Measurements from ENCODE around the gene SLC8A2. TPM values are rescaled to one million over a fixed set of nuclear protein-coding genes. Genes with fewer than 3 reads are reported as not detected.

Gene SLC8A2
- polyA plus RNA-seq, 2 donors: 0.16 to 0.29 TPM

DNA sequence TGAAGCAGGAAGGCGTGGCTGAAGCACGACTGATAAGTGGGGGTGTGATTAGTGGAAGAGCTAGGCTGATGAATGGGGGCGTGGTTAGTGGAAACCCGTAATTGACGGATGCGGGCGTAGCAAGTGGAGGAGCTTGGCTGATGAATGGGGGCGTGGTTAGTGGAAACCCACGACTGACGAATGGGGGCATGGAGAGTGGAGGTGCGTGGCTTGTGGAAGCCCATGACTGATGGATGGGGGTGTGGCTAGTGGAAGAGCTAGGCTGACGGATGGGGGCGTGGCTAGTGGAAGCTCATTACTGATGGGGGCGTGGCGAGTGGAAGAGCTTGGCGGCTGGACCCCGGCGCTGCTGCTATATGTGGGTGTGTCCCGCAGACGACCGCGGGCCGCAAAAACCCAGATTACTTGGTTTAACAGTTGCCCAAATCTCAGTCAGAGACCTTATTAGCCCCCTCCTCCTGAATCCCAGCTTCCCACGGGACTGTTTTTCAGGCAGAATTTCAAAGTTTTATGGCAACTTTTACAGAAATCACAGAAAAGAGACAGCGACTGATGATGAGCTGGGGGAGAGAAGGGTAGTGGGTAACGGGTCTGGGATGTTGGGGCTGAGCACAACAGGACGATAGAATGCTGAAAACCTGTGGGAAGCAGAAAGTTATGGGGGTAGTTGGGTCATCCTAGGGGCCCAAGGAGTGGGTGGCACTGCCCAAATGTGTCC, 43.4 kb downstream of the SLC8A2 start:
- Histone ChIP-seq H3K36me3 (ENCODE audit: control insufficient read depth in 2 of 2, insufficient read depth in 2 of 2, low read length in 1 of 2) (no peaks in the 10 kb centered on the region), H3K4me1 (ENCODE audit: control insufficient read depth in 2 of 2, insufficient read depth in 2 of 2, low read length in 1 of 2) (peaks cover 4 to 16% of the 10 kb centered on the region in 2 donors), H3K27me3 (ENCODE audit: control insufficient read depth in 1 of 2, insufficient read depth in 2 of 2, low read length in 2 of 2) (peaks cover 0 to 6% of the 10 kb centered on the region in 2 donors), H3K4me3 (ENCODE audit: low read depth in 1 of 2, low read length in 2 of 2) (no peak overlapping the region), H3K27ac (ENCODE audit: low read depth in 2 of 2, low read length in 1 of 2) (peak overlapping the region; percentile 9 to 54), H3K9me3 (ENCODE audit: control insufficient read depth in 2 of 2, insufficient read depth in 1 of 2, low read depth in 1 of 2, low read length in 1 of 2) (no peaks in the 10 kb centered on the region)
- WGBS, 2 donors: 1% methylated on average over 27 of the region's 27 CpGs

DNA sequence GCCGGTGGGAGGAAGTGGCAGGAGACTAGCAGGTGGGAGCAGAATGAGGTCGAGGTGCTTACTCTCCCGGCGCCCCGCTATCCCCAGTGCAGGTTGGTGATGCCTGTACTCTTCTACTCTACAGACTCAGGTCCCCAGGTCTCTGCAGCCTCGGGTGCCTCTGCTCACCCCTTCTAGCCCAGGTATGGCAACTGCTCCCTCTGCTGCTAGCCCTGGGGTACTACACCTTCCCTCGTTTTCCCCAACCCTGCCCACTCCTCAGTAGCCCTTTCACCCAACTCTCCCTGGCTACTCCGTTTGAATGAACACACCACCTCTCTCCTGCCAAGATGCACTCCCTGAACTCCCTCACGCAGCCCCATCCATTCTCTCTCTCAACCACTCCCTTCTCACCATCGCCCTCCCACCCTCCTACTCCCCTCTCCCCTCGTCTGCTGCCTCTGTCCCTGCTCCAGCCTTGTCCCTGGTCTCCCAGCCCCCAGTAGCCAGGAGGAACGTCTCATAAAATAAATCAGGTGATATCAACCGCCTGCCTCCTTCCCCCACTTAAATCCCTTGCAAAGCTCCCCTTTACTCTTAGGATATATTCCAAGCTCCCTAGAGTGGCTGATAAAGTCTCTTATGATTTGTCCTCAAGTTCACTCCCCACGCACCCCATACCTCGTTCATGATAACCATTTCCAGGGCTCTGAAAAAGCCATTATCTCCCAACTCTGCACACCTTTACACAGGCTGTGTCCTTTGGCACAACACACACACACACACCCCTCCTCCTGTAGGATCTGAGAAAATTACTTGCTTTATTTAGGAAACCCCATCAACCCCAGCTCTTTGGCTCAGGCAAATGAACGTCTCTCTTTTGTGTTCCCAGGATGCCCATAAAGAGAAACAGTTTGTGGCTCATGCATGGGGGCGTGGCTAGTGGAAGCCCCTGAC, 44.2 kb downstream of the SLC8A2 start:
- 6 to 8% methylated on average over 14 to 17 of the region's 17 CpGs for WGBS, 2 donors
- Histone ChIP-seq H3K4me3 (ENCODE audit: low read depth in 1 of 2, low read length in 2 of 2) (no peak overlapping the region), H3K9me3 (ENCODE audit: control insufficient read depth in 2 of 2, insufficient read depth in 1 of 2, low read depth in 1 of 2, low read length in 1 of 2) (no peaks in the 10 kb centered on the region), H3K36me3 (ENCODE audit: control insufficient read depth in 2 of 2, insufficient read depth in 2 of 2, low read length in 1 of 2) (no peaks in the 10 kb centered on the region), H3K27ac (ENCODE audit: low read depth in 2 of 2, low read length in 1 of 2) (peak overlapping the region; percentile 1 to 54), H3K4me1 (ENCODE audit: control insufficient read depth in 2 of 2, insufficient read depth in 2 of 2, low read length in 1 of 2) (peaks cover 4 to 16% of the 10 kb centered on the region in 2 donors), H3K27me3 (ENCODE audit: control insufficient read depth in 1 of 2, insufficient read depth in 2 of 2, low read length in 2 of 2) (peaks cover 0 to 6% of the 10 kb centered on the region in 2 donors)

DNA sequence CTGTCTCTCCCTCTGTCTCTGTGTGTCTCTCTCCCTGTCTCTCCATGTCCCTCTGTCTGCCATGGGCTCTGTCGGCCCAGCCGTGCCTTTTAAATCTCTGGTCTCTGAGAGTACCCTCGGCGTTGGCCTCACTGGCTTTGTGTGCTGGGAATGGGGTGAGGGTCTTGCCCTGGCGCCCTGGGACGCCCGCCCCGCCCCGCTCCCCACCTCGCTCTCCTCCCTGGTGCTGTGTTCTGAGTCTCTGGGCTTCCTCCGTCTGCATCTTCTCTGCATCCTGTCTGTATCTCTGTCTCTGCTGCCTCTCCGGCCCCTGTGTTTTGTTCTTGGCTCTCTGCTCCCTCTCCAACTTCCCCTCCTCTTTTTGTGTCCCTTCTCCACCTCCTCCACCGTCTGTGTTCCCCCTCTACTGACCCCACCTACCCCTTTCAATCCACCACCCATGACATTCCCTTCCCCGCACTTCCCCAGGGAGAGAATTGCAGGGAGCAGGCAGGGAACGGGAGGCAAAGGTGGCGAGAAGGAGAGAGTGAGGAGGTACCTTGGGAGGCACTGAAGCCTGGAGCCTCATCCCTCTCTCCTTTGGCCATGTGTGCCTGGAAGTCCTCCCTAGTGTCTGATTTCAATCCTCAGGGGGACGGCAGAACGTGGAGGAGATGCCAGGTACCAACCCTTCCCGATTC, 48.4 kb downstream of the SLC8A2 start:
- no peaks in the 10 kb centered on the region for H3K9me3 ChIP-seq (ENCODE audit: control insufficient read depth in 2 of 2, insufficient read depth in 1 of 2, low read depth in 1 of 2, low read length in 1 of 2)
- H3K36me3 ChIP-seq (ENCODE audit: control insufficient read depth in 2 of 2, insufficient read depth in 2 of 2, low read length in 1 of 2): no peaks in the 10 kb centered on the region
- WGBS, 2 donors: 15 to 16% methylated on average over 17 to 19 of the region's 19 CpGs
- no peak overlapping the region for H3K27ac ChIP-seq (ENCODE audit: low read depth in 2 of 2, low read length in 1 of 2)
- peaks cover 0 to 17% of the 10 kb centered on the region in 2 donors for H3K27me3 ChIP-seq (ENCODE audit: control insufficient read depth in 1 of 2, insufficient read depth in 2 of 2, low read length in 2 of 2)
- H3K4me1 ChIP-seq (ENCODE audit: control insufficient read depth in 2 of 2, insufficient read depth in 2 of 2, low read length in 1 of 2): peaks cover 0 to 5% of the 10 kb centered on the region in 2 donors
- H3K4me3 ChIP-seq (ENCODE audit: low read depth in 1 of 2, low read length in 2 of 2): no peak overlapping the region

DNA sequence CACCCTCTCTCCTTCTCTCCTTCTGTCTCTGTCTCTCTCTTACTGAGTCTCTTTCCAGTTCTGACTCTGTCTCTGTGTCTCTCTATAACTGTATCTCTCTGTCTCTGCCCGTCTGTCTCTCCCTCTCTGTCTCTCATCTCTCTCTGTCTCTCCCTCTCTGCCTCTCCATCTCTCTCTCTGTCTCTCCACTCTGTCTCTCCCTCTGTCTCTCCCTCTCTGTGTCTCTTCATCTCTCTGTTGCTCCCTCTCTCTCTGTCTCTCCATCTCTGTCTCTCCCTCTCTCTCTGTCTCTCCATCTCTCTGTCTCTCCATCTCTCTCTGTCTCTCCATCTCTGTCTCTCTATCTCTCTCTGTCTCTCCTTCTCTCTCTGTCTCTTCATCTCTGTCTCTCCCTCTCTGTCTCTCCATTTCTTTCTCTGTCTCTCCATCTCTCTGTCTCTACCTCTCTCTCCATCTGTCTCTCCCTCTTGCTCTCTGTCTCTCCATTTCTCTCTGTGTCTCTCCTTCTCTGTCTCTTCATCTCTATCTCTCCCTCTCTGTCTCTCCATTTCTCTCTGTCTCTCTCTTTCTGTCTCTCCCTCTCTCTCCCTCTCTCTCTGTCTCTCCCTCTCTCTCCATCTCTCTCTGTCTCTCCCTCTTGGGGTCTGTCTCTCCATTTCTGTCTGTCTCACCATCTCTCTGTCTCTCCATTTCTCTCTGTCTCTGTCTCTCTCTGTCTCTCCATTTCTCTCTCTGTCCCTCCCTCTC, 49.1 kb downstream of the SLC8A2 start:
- Histone ChIP-seq H3K27ac (ENCODE audit: low read depth in 2 of 2, low read length in 1 of 2) (no peak overlapping the region), H3K4me1 (ENCODE audit: control insufficient read depth in 2 of 2, insufficient read depth in 2 of 2, low read length in 1 of 2) (peaks cover 0 to 2% of the 10 kb centered on the region in 2 donors), H3K36me3 (ENCODE audit: control insufficient read depth in 2 of 2, insufficient read depth in 2 of 2, low read length in 1 of 2) (no peaks in the 10 kb centered on the region), H3K9me3 (ENCODE audit: control insufficient read depth in 2 of 2, insufficient read depth in 1 of 2, low read depth in 1 of 2, low read length in 1 of 2) (no peaks in the 10 kb centered on the region), H3K4me3 (ENCODE audit: low read depth in 1 of 2, low read length in 2 of 2) (no peak overlapping the region), H3K27me3 (ENCODE audit: control insufficient read depth in 1 of 2, insufficient read depth in 2 of 2, low read length in 2 of 2) (peaks cover 0 to 17% of the 10 kb centered on the region in 2 donors)
- 10 to 13% methylated on average over 1 of the region's 1 CpG for WGBS, 2 donors

DNA sequence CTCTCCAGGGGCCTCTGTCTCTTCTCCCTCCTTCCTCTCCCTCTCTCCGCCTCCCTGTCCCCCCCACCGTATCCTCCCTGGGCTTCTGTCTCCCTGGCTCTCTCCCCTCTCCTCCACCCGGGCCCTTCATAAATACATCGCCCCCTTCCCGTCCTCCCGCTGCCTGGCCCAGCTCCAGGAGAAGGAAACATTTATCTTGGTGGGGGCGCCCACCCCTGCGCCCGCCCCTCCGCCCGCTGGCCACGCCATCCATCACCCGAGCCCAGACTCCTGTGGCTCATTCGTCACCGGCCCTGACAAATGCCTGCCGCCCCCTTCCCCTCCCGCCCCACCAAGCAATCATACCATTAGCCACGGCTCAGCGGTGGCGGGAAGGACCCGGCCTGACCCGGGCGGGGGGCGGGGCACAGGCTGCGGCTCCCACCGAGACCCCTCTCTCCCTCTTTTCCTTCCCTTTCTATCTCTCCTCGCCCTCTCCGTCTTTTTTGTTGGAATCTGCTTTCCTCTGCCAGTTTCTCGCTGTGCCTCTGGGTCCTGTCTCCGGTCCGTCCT, 49.8 kb downstream of the SLC8A2 start:
- 4 to 5% methylated on average over 29 to 31 of the region's 31 CpGs for WGBS, 2 donors
- no peaks in the 10 kb centered on the region for H3K4me1 ChIP-seq (ENCODE audit: control insufficient read depth in 2 of 2, insufficient read depth in 2 of 2, low read length in 1 of 2)
- no peak overlapping the region for H3K27ac ChIP-seq (ENCODE audit: low read depth in 2 of 2, low read length in 1 of 2)
- no peak overlapping the region for H3K4me3 ChIP-seq (ENCODE audit: low read depth in 1 of 2, low read length in 2 of 2)
- peaks cover 0 to 17% of the 10 kb centered on the region in 2 donors for H3K27me3 ChIP-seq (ENCODE audit: control insufficient read depth in 1 of 2, insufficient read depth in 2 of 2, low read length in 2 of 2)
- H3K9me3 ChIP-seq (ENCODE audit: control insufficient read depth in 2 of 2, insufficient read depth in 1 of 2, low read depth in 1 of 2, low read length in 1 of 2): no peaks in the 10 kb centered on the region
- no peaks in the 10 kb centered on the region for H3K36me3 ChIP-seq (ENCODE audit: control insufficient read depth in 2 of 2, insufficient read depth in 2 of 2, low read length in 1 of 2)

DNA sequence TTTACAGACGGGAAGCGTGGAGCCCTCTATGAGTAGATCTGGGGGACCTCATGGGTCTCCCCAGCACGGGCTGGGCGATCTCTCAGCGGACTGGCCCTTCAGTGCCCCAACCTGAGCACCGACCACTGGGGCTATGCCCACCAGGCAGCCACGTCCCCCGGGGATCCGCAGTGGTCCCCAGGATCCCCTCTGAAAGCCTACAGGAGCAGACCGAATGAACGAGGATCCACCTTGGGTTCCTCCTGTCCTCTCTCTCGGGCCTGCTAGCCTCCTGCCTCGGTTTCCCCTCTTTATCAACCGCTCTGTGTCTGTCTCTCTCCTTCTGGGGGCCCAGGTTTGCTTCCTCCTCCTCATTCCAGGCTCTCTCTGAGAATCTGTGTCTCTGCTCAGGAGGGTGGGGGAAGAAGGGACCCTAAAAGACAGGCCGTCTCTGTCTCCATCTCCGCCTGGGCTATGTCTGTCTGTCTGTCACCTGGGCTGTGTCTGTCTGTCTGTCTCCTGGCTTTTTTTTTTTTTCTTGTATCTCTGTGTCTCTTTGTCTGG, 50.4 kb downstream of the SLC8A2 start:
- Histone ChIP-seq H3K4me3 (ENCODE audit: low read depth in 1 of 2, low read length in 2 of 2) (no peak overlapping the region), H3K27ac (ENCODE audit: low read depth in 2 of 2, low read length in 1 of 2) (no peak overlapping the region), H3K36me3 (ENCODE audit: control insufficient read depth in 2 of 2, insufficient read depth in 2 of 2, low read length in 1 of 2) (no peaks in the 10 kb centered on the region), H3K27me3 (ENCODE audit: control insufficient read depth in 1 of 2, insufficient read depth in 2 of 2, low read length in 2 of 2) (peaks cover 4 to 21% of the 10 kb centered on the region in 2 donors), H3K9me3 (ENCODE audit: control insufficient read depth in 2 of 2, insufficient read depth in 1 of 2, low read depth in 1 of 2, low read length in 1 of 2) (no peaks in the 10 kb centered on the region), H3K4me1 (ENCODE audit: control insufficient read depth in 2 of 2, insufficient read depth in 2 of 2, low read length in 1 of 2) (no peaks in the 10 kb centered on the region)
- WGBS, 2 donors: 18 to 20% methylated on average over 16 of the region's 16 CpGs

DNA sequence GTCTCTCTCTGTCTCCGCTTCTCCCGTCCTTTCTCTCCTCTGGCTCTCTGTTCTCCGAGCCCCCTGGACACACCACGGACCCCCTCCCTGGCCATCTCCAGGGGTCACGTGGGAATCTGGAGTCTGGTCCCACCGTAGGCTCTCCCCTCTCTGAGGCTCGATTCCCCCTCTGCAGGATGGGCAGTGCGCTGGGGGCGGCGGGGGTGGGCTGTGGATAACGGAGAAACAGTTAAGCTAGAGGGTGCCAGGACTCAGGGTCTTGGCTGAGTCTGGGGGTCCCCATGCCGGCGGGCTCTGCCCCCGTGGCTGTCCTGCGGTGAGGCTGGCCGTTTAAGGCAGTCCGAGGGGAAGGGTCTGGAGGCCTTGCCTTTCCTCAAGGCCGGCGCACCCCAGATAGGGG, 51.9 kb downstream of the SLC8A2 start:
- Histone ChIP-seq H3K4me1 (ENCODE audit: control insufficient read depth in 2 of 2, insufficient read depth in 2 of 2, low read length in 1 of 2) (no peaks in the 10 kb centered on the region), H3K4me3 (ENCODE audit: low read depth in 1 of 2, low read length in 2 of 2) (no peak overlapping the region), H3K27me3 (ENCODE audit: control insufficient read depth in 1 of 2, insufficient read depth in 2 of 2, low read length in 2 of 2) (peaks cover 8 to 21% of the 10 kb centered on the region in 2 donors), H3K27ac (ENCODE audit: low read depth in 2 of 2, low read length in 1 of 2) (no peak overlapping the region), H3K36me3 (ENCODE audit: control insufficient read depth in 2 of 2, insufficient read depth in 2 of 2, low read length in 1 of 2) (no peaks in the 10 kb centered on the region), H3K9me3 (ENCODE audit: control insufficient read depth in 2 of 2, insufficient read depth in 1 of 2, low read depth in 1 of 2, low read length in 1 of 2) (no peaks in the 10 kb centered on the region)
- 18 to 26% methylated on average over 18 to 19 of the region's 19 CpGs for WGBS, 2 donors

DNA sequence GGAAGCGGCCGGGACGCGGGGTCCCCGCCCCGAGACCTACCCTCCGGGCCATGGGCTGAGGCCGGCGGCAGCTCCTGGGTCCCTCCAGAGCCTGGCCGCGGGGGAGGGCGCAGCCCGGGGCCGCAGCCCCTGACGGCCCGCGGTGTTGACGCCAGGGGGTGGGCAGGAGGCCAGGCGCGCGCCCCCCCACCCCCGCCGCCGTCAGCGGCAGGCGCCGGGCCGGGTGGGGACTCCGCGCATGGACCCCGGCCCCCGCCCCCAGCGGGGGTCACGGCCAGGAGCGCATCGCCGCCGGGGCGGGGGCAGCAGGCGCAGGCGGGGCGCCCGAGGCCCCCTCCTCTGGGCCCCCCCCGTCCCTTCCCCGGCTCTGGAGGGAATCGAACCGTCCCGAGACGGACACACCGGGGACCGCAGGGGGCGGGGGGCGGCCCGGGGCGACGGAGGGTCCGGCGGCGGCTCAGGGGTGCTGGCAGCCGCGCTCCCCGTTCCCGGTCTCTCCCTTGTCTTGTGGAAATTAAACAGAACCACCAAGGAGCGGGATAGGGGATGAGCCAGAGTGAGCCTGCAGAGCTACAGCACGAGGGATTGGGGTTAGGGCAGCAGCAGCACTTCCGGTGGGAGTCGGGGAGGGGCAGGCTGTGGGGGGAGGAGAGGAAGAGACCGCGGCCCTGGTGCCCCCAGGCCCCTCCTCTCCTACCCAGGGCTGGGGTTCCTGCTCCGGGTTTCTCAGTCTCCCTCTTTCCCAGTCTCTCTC, 52.5 kb downstream of the SLC8A2 start, which contains the start of gene MEIS3:
TSS of gene MEIS3 (minus strand) at position 498 of the 754 bp plus-strand sequence. CDS start at position 52, 446 bp downstream.
- H3K27me3 ChIP-seq (ENCODE audit: control insufficient read depth in 1 of 2, insufficient read depth in 2 of 2, low read length in 2 of 2): peaks cover 8 to 21% of the 10 kb centered on the region in 2 donors

More for the DNA sequence above, 52.5 kb downstream of the SLC8A2 start, which contains the start of gene MEIS3:
- WGBS, 2 donors: 0 to 1% methylated on average over 23 to 70 of the region's 70 CpGs
- no peaks in the 10 kb centered on the region for H3K9me3 ChIP-seq (ENCODE audit: control insufficient read depth in 2 of 2, insufficient read depth in 1 of 2, low read depth in 1 of 2, low read length in 1 of 2)
- peak within 1 kb of the TSS; percentile 35 to 46 for H3K4me3 ChIP-seq (ENCODE audit: low read depth in 1 of 2, low read length in 2 of 2)
- H3K27ac ChIP-seq (ENCODE audit: low read depth in 2 of 2, low read length in 1 of 2): no peak within 1 kb of the TSS
- H3K4me1 ChIP-seq (ENCODE audit: control insufficient read depth in 2 of 2, insufficient read depth in 2 of 2, low read length in 1 of 2): no peaks in the 10 kb centered on the region
- H3K36me3 ChIP-seq (ENCODE audit: control insufficient read depth in 2 of 2, insufficient read depth in 2 of 2, low read length in 1 of 2): no peaks in the 10 kb centered on the region
